K562 (cell line): ENCODE measurements around the gene SORCS1.
A peak's percentile ranks its signal among the peaks of the same experiment; 100 is the strongest.

ENCODE experiments used
- CBFA2T2 ChIP-seq: fragments of 450-650 bp; conservative IDR thresholded peaks from 2 replicates; pipeline ENCODE4 v1.6.1; 2017; ENCODE audit warnings: mild to moderate bottlenecking
- MAFF ChIP-seq: IDR thresholded peaks from 2 replicates; pipeline ENCODE4 v1.6.1; 2012; ENCODE audit warnings: low read length, improper control_type of control experiment
- NFRKB ChIP-seq: fragments of 450-650 bp; IDR thresholded peaks from 2 replicates; pipeline ENCODE4 v1.6.1; 2016; ENCODE audit warnings: low read depth
- USF1 ChIP-seq: sonication (generic); formaldehyde crosslinking; IDR thresholded peaks from 2 replicates; pipeline ENCODE4 v1.9.0; 2022; ENCODE audit warnings: mild to moderate bottlenecking, missing genetic modification reagents
- ZNF277 ChIP-seq: fragments of 250-450 bp; sonication (Bioruptor Pico); IDR thresholded peaks from 2 replicates; pipeline ENCODE4 v1.8.0; 2022; ENCODE audit warnings: inconsistent platforms, mild to moderate bottlenecking, moderate library complexity, borderline replicate concordance
- ZNF282 ChIP-seq: sonication (generic); formaldehyde crosslinking; IDR thresholded peaks from 2 replicates; pipeline ENCODE4 v1.8.1; 2023; ENCODE audit warnings: missing genetic modification reagents

- no peak for TF ChIP-seq USF1 (CRISPR knock-in tag)
- TF ChIP-seq NFRKB: no peak
- TF ChIP-seq MAFF: no peak
- no peak for TF ChIP-seq ZNF277 (CRISPR knock-in tag)
- TF ChIP-seq ZNF282 (CRISPR knock-in tag): no peak
- TF ChIP-seq CBFA2T2: 0 out of 2 replicates have a peak, but pooled peaks have one; percentile 11
Measured at GRCh38 chr10:107013258-107014006, 151.1 kb downstream of the SORCS1 start.
